Measurements from ENCODE around the gene CELF1.
"Not testable (repeated sequence)": the region's sequence is repeated elsewhere in the genome, so short reads cannot be mapped to it uniquely, and the experiment has no call there.

The CELF1 gene

DNA sequence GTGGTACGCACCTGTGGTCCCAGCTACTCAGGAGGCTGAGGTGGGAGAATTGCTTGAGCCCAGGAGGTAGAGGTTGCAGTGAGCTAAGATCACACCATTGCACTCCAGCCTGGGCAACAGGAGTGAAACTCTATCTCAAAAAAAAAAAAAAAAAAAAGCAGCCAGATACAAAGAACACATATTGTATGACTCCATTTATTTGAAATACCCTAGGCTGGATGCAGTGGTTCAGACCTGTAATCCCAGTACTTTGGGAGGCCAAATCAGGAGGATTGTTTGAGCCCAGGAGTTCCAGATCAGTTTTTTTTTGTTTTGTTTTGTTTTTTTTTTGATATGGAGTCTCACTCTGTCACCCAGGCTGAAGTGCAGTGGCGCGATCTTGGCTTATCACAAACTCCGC is 9.5 kb upstream of the CELF1 start:
- H3K9me3 Mint-ChIP-seq, H3K27ac Mint-ChIP-seq, H3K27me3 Mint-ChIP-seq, H3K4me3 Mint-ChIP-seq, H3K36me3 Mint-ChIP-seq: not testable (repeated sequence)
- peaks cover 18% of the 10 kb centered on the region for H3K4me1 Mint-ChIP-seq

- Mint-ChIP-seq H3K36me3 (peaks cover under 1% of the 10 kb centered on the region), H3K9me3 (no peaks in the 10 kb centered on the region), H3K4me1 (peaks cover 11% of the 10 kb centered on the region), H3K4me3 (no peak overlapping the region), H3K27ac (no peak overlapping the region), H3K27me3 (no peaks in the 10 kb centered on the region)
These were observed 7.5 kb upstream of the CELF1 start for GRCh38 chr11:47560426-47560825.

DNA sequence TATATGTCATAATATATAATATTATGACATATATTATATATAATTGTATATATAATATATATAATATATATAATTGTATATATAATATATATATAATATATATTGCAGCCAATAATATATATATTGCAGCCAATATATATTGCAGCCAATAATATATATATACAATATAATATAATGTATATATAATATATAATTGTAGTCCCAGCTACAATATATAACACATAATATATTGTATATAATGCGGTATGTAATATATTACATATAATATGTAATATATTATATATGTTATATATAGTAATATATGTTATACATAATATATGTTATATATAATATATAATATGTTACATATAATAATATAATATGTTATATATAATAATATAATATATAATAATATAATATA is 5.8 kb upstream of the CELF1 start:
- peaks cover 1% of the 10 kb centered on the region for H3K36me3 Mint-ChIP-seq
- no peaks in the 10 kb centered on the region for H3K27me3 Mint-ChIP-seq
- H3K27ac Mint-ChIP-seq, result no peak overlapping the region
- peaks cover 12% of the 10 kb centered on the region for H3K4me1 Mint-ChIP-seq
- no peak overlapping the region for H3K4me3 Mint-ChIP-seq
- H3K9me3 Mint-ChIP-seq, result no peaks in the 10 kb centered on the region

GRCh38 chr11:47557004-47557403 is 4.1 kb upstream of the CELF1 start:
- not testable (repeated sequence) for H3K9me3 Mint-ChIP-seq, H3K27me3 Mint-ChIP-seq, H3K36me3 Mint-ChIP-seq, H3K4me3 Mint-ChIP-seq, H3K27ac Mint-ChIP-seq
- peaks cover 17% of the 10 kb centered on the region for H3K4me1 Mint-ChIP-seq

- H3K27ac Mint-ChIP-seq, result peak overlapping the region; percentile 72
- peaks cover 13% of the 10 kb centered on the region for H3K36me3 Mint-ChIP-seq
- peak overlapping the region; percentile 85 for H3K4me3 Mint-ChIP-seq
- H3K4me1 Mint-ChIP-seq, result peaks cover 37% of the 10 kb centered on the region
- no peaks in the 10 kb centered on the region for H3K27me3 Mint-ChIP-seq
- no peaks in the 10 kb centered on the region for H3K9me3 Mint-ChIP-seq
These were observed 443 bp upstream of the CELF1 start for GRCh38 chr11:47553406-47553743.

GRCh38 chr11:47552056-47552565 is 821 bp downstream of the CELF1 start:
- H3K36me3 Mint-ChIP-seq, result peaks cover 16% of the 10 kb centered on the region
- no peaks in the 10 kb centered on the region for H3K9me3 Mint-ChIP-seq
- H3K4me3 Mint-ChIP-seq, result peak overlapping the region; percentile 97
- peaks cover 48% of the 10 kb centered on the region for H3K4me1 Mint-ChIP-seq
- H3K27me3 Mint-ChIP-seq, result no peaks in the 10 kb centered on the region
- peak overlapping the region; percentile 97 for H3K27ac Mint-ChIP-seq

DNA sequence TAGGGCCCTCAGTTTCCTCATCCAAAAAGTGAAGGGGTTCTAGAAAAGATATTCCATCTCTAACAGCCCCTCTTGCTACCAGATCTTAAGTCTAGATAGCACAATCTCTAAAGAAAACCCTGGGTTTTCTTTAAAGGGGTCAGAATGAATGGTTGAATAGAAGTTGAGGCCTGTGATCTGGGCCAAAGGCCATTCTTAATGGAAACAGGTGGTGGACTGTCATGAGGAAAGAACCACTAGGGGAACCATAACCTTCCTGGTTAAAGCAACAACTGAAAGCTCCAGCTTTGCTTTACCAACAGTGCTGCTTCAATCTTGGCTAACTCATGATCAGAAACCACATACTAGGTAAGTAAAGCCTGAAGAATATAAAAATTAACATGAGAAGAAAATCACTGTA is 1.8 kb downstream of the CELF1 start:
- peaks cover 20% of the 10 kb centered on the region for H3K36me3 Mint-ChIP-seq
- no peaks in the 10 kb centered on the region for H3K9me3 Mint-ChIP-seq
- H3K4me3 Mint-ChIP-seq, result peak overlapping the region; percentile 97
- H3K27ac Mint-ChIP-seq, result peak overlapping the region; percentile 60
- peaks cover 54% of the 10 kb centered on the region for H3K4me1 Mint-ChIP-seq
- no peaks in the 10 kb centered on the region for H3K27me3 Mint-ChIP-seq

GRCh38 chr11:47550288-47551047 is 2.5 kb downstream of the CELF1 start:
- peak overlapping the region; percentile 72 for H3K27ac Mint-ChIP-seq
- peaks cover 20% of the 10 kb centered on the region for H3K36me3 Mint-ChIP-seq
- H3K4me1 Mint-ChIP-seq, result peaks cover 55% of the 10 kb centered on the region
- no peaks in the 10 kb centered on the region for H3K27me3 Mint-ChIP-seq
- H3K4me3 Mint-ChIP-seq, result peak overlapping the region; percentile 97
- no peaks in the 10 kb centered on the region for H3K9me3 Mint-ChIP-seq

GRCh38 chr11:47546274-47546673 is 6.7 kb downstream of the CELF1 start:
- H3K4me3 Mint-ChIP-seq, H3K9me3 Mint-ChIP-seq, H3K27ac Mint-ChIP-seq, H3K27me3 Mint-ChIP-seq: not testable (repeated sequence)
- peaks cover 76% of the 10 kb centered on the region for H3K4me1 Mint-ChIP-seq
- peaks cover 16% of the 10 kb centered on the region for H3K36me3 Mint-ChIP-seq

DNA sequence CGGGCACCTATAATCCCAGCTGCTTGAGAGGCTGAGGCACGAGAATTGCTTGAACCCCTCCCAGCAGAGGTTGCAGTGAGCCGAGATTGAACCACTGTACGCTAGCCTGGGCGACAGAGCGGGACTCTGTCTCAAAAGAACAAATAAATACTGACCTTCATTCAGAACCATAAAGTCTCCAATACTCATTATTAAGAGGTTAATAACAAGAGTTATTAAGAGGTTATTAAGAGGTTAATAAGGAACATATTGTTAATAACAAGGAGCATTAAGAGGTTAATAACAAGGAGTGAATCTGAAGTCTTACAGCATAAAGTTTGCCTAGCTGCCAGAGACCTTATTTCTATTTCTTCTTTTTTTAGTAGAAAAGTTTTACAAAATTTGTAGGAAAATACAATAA is 7.6 kb downstream of the CELF1 start:
- H3K27me3 Mint-ChIP-seq, result no peaks in the 10 kb centered on the region
- H3K27ac Mint-ChIP-seq, result no peak overlapping the region
- no peaks in the 10 kb centered on the region for H3K9me3 Mint-ChIP-seq
- H3K4me1 Mint-ChIP-seq, result peaks cover 76% of the 10 kb centered on the region
- no peak overlapping the region for H3K4me3 Mint-ChIP-seq
- peaks cover 10% of the 10 kb centered on the region for H3K36me3 Mint-ChIP-seq

GRCh38 chr11:47541070-47541469 is 11.9 kb downstream of the CELF1 start:
- peaks cover 73% of the 10 kb centered on the region for H3K4me1 Mint-ChIP-seq
- H3K36me3 Mint-ChIP-seq, result peaks cover 5% of the 10 kb centered on the region
- H3K27ac Mint-ChIP-seq, result peak overlapping the region; percentile 86
- H3K4me3 Mint-ChIP-seq, result peak overlapping the region; percentile 74
- H3K27me3 Mint-ChIP-seq, result no peaks in the 10 kb centered on the region
- no peaks in the 10 kb centered on the region for H3K9me3 Mint-ChIP-seq

- no peaks in the 10 kb centered on the region for H3K27me3 Mint-ChIP-seq
- H3K9me3 Mint-ChIP-seq, result no peaks in the 10 kb centered on the region
- H3K4me3 Mint-ChIP-seq, result peak overlapping the region; percentile 74
- peaks cover 8% of the 10 kb centered on the region for H3K36me3 Mint-ChIP-seq
- H3K27ac Mint-ChIP-seq, result peak overlapping the region; percentile 93
- H3K4me1 Mint-ChIP-seq, result peaks cover 73% of the 10 kb centered on the region
These were observed 13.3 kb downstream of the CELF1 start for GRCh38 chr11:47539681-47540039.

DNA sequence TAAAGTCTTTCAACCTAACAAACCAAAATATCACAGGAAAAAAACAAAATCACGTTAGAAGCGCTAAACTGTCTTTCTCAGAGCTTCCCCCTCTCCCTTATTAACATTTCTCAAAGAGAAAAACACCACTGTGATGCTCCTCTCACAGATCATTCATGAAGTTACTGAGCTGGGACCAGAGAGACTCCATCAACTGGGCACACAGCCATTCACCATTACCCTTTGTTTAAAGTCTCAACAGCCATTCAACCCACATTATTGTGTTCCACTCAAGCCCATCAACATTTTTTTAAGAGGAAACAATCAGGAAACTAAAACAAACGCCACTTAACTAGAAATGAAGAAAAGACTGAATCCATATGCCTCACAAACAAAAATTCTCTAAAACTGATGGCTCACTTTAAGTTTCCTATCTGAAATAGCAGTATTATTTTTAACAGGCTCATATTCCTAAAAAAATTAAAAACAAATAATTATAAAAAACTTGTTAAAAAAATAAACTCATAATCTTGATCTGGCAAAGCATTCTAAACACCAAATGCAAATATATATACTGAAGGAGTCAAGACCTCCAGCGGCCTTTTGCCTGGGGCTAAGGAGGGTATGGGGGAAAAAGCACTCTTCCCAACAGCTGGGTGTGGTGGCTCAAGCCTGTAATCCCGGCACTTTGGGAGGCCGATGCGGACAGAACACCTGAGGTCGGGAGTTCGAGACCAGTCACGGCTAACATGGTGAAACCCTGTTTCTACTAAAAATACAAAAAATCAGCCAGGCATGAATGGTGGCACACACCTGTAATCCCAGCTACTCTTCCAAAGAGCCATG is 14.0 kb downstream of the CELF1 start:
- Mint-ChIP-seq H3K4me1 (peaks cover 66% of the 10 kb centered on the region), H3K4me3 (peak overlapping the region; percentile 58), H3K27ac (peak overlapping the region; percentile 90), H3K27me3 (no peaks in the 10 kb centered on the region), H3K36me3 (peaks cover 8% of the 10 kb centered on the region), H3K9me3 (no peaks in the 10 kb centered on the region)

GRCh38 chr11:47536915-47537314 is 16.0 kb downstream of the CELF1 start:
- peaks cover 59% of the 10 kb centered on the region for H3K4me1 Mint-ChIP-seq
- no peaks in the 10 kb centered on the region for H3K9me3 Mint-ChIP-seq
- peaks cover 8% of the 10 kb centered on the region for H3K36me3 Mint-ChIP-seq
- no peak overlapping the region for H3K4me3 Mint-ChIP-seq
- no peaks in the 10 kb centered on the region for H3K27me3 Mint-ChIP-seq
- no peak overlapping the region for H3K27ac Mint-ChIP-seq

DNA sequence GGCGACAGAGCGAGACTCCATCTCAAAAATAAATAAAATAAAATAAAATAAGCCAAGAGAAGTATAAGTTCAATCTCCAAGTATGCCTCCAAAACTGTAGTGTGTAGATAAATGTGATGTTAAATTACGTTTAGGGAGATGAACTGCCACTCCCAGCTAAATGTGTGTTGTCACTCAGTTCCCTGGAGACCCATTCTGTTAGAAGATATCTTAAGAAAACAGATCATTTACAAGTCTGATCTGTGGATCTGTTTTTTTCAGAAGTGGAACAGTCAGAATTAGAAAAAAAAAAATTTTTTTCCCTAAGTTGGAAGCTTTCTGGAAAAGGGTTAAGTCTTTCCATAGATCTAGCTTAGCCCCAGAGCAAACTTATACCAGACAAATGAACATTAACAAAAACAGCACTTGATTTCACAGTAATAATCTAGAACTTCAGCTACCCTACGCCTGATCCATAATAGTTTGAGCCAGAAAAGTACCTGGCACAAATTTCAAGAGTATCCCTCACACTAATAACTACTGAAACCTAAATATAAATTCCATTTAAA is 18.2 kb downstream of the CELF1 start:
- Mint-ChIP-seq H3K4me1 (peaks cover 56% of the 10 kb centered on the region), H3K9me3 (no peaks in the 10 kb centered on the region), H3K36me3 (peaks cover 7% of the 10 kb centered on the region)

DNA sequence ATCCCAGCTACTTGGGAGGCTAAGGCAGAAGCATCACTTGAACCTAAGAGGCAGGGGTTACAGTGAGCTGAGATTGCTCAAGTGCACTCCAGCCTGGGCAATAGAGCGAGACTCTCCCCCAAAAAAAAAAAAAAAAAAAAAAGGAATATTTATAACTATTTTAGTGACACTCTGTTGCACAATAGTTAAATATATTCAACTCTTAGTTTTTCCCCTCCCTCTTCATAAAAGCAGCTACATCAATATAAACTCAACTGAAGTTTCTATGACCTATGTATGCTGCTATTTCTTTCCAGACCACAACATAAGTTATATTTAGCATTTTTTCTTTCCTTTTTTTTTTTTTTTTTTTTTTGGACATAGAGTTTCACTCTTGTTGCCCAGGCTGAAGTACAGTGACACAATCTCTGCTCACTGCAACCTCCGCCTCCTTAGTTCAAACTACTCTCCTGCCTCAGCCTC is 19.2 kb downstream of the CELF1 start:
- H3K9me3 Mint-ChIP-seq, result no peaks in the 10 kb centered on the region
- peaks cover 5% of the 10 kb centered on the region for H3K36me3 Mint-ChIP-seq
- H3K4me3 Mint-ChIP-seq, result no peak overlapping the region
- no peaks in the 10 kb centered on the region for H3K27me3 Mint-ChIP-seq
- H3K4me1 Mint-ChIP-seq, result peaks cover 51% of the 10 kb centered on the region
- no peak overlapping the region for H3K27ac Mint-ChIP-seq

More for the DNA sequence above, 18.2 kb downstream of the CELF1 start:
- H3K27me3 Mint-ChIP-seq, result no peaks in the 10 kb centered on the region
- H3K4me3 Mint-ChIP-seq, result no peak overlapping the region
- H3K27ac Mint-ChIP-seq, result peak overlapping the region; percentile 14
